Right lobe of liver (tissue), 4 donors: Measurements from ENCODE around the gene SMIM11.

Experiments
- POLR2A ChIP-seq: fragments of 450-650 bp; IDR thresholded peaks from one replicate; pipeline ENCODE4 v1.6.1; 2017; ENCODE audit warnings: antibody characterized with exemption, mild to moderate bottlenecking
- TF ChIP-seq, protein P1 (sequence below), 4 donors: fragments of 200-600 bp in 3 of 4; fragments of 450-650 bp in 1 of 4; IDR thresholded peaks; one replicate each; pipeline versions ENCODE4 v1.5.1 to v1.8.0; 2016 to 2022; ENCODE audit warnings: antibody characterized with exemption in 4 of 4, mild to moderate bottlenecking in 2 of 4
- donor health status: DM: no; HTN: no; CAD: no.
- donor health status: DM: no; HTN: no; CAD: no.
- donor health status: DM: no; HTN: yes; CAD: no.

DNA sequence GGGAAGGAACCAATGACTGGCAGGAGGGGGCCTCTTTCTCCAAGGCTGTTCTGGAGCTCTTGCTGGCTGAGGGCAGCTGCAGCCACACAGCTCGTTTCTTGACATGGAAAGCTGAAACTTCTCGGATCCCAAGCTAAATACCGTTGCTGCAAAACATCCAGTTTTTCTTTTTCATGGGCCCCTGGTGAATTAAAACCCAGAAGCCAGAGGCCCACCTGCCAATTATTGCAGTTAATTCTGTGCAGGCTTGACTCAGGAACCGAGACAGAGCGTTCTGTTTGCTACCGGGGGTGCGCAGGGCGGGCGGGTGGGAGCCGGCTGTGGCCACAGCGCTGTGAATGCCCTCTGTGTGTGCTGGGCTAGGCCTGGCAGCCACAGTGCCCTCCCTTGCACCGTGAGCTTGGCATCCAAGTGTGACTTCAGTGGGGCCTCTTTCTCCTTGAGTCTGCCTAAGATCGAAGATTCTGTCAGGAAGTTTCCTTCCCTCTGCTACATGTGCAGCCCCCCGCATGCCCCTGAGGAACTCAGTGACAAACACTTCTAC is 31.4 kb upstream of the SMIM11 start:
- TF ChIP-seq, protein P1, sequence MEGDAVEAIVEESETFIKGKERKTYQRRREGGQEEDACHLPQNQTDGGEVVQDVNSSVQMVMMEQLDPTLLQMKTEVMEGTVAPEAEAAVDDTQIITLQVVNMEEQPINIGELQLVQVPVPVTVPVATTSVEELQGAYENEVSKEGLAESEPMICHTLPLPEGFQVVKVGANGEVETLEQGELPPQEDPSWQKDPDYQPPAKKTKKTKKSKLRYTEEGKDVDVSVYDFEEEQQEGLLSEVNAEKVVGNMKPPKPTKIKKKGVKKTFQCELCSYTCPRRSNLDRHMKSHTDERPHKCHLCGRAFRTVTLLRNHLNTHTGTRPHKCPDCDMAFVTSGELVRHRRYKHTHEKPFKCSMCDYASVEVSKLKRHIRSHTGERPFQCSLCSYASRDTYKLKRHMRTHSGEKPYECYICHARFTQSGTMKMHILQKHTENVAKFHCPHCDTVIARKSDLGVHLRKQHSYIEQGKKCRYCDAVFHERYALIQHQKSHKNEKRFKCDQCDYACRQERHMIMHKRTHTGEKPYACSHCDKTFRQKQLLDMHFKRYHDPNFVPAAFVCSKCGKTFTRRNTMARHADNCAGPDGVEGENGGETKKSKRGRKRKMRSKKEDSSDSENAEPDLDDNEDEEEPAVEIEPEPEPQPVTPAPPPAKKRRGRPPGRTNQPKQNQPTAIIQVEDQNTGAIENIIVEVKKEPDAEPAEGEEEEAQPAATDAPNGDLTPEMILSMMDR (IDR thresholded peaks at IDR 0.05), result no peak
- no peak for TF ChIP-seq POLR2A
